Measurements from ENCODE around the gene D2HGDH. TPM values are rescaled to one million over a fixed set of nuclear protein-coding genes. Genes with fewer than 3 reads are reported as not detected.

D2HGDH gene
- total and polyA plus RNA-seq, 9 of the 15 experiments (the other 6 are each of a cell fraction or from before 2014, with no cell fraction given) = 0.39 to 30.8 (median 10.3) TPM

DNA sequence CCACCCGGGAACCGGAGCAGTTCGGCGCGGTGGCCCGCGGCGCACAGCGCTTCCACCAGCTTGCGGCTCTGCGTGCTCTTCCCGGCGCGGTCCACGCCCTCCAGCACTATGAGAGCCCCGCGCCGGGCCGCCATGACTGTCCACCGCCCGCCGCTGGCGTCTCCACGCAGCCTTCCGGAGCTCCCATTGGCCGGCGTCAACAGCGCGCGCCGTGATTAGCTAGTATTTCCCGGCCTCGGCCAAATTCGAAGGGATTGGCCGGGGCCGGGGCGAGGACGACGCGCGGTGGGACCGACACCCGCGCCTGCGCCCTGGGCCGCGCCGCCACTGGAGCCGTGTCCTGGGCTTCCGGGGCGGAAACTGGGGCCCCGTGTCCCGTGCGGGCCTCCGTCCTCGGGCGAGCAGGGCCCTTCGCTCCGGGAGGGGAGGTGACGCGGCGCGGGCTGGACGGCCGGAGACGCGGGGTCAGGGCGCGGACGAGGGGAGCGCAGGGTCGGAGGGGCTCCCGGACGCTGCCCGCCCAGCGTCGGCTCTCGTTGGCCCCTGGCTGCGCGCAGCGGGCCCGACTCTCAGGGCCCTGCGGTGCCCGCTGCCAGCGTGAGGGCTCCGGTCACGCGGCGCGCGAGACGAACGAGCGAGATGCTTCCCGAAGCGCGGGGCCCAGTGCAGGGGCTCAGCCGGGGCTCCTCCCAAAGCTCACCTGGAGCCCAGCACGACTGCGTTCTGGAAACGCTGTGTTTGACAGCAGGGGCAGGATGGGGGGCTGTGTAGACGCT is 47.6 kb upstream of the D2HGDH start, which contains the start of gene DTYMK (continued):
- TF ChIP-seq, protein P1, sequence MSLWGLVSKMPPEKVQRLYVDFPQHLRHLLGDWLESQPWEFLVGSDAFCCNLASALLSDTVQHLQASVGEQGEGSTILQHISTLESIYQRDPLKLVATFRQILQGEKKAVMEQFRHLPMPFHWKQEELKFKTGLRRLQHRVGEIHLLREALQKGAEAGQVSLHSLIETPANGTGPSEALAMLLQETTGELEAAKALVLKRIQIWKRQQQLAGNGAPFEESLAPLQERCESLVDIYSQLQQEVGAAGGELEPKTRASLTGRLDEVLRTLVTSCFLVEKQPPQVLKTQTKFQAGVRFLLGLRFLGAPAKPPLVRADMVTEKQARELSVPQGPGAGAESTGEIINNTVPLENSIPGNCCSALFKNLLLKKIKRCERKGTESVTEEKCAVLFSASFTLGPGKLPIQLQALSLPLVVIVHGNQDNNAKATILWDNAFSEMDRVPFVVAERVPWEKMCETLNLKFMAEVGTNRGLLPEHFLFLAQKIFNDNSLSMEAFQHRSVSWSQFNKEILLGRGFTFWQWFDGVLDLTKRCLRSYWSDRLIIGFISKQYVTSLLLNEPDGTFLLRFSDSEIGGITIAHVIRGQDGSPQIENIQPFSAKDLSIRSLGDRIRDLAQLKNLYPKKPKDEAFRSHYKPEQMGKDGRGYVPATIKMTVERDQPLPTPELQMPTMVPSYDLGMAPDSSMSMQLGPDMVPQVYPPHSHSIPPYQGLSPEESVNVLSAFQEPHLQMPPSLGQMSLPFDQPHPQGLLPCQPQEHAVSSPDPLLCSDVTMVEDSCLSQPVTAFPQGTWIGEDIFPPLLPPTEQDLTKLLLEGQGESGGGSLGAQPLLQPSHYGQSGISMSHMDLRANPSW (CRISPR knock-in tag; IDR thresholded peaks at IDR 0.05) = 0 out of 2 replicates have a peak, but pooled peaks have one; percentile 22
- TF ChIP-seq ZNF609 (CRISPR knock-in tag; IDR thresholded peaks at IDR 0.05; ENCODE audit: borderline replicate concordance) = no peak
- TF ChIP-seq PHF20 (IDR thresholded peaks at IDR 0.05; ENCODE audit: partially characterized antibody) = peak; percentile 62
- no peak for TF ChIP-seq CREB3 (tag; conservative IDR thresholded peaks at IDR 0.05; ENCODE audit: low read depth)
- TF ChIP-seq RBBP5 (IDR thresholded peaks at IDR 0.05; ENCODE audit: borderline replicate concordance, insufficient read depth, low read length, poor library complexity, severe bottlenecking) = peak; percentile 82
- no peak for TF ChIP-seq GABPB2 (CRISPR knock-in tag; conservative IDR thresholded peaks at IDR 0.05)
- TF ChIP-seq RCOR1 (IDR thresholded peaks at IDR 0.05; ENCODE audit: borderline replicate concordance in 1 of 2, low read depth in 2 of 2, low read length in 2 of 2) = no peak
- peak; percentile 90; the same call in 1 of the 2 replicates for TF ChIP-seq PHF8 (IDR thresholded peaks at IDR 0.05; ENCODE audit: borderline replicate concordance, low read length)
- peak; percentile 69; the same call in 1 of the 2 replicates for TF ChIP-seq ATF1 (CRISPR knock-in tag; IDR thresholded peaks at IDR 0.05)
- TF ChIP-seq ATF1 (tag; IDR thresholded peaks at IDR 0.05) = peak; percentile 95
- TF ChIP-seq, protein P2, sequence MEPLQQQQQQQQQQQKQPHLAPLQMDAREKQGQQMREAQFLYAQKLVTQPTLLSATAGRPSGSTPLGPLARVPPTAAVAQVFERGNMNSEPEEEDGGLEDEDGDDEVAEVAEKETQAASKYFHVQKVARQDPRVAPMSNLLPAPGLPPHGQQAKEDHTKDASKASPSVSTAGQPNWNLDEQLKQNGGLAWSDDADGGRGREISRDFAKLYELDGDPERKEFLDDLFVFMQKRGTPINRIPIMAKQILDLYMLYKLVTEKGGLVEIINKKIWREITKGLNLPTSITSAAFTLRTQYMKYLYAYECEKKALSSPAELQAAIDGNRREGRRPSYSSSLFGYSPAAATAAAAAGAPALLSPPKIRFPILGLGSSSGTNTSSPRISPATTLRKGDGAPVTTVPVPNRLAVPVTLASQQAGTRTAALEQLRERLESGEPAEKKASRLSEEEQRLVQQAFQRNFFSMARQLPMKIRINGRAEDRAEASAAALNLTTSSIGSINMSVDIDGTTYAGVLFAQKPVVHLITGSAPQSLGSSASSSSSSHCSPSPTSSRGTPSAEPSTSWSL (CRISPR knock-in tag; IDR thresholded peaks at IDR 0.05; ENCODE audit: borderline replicate concordance) = no peak
- TF ChIP-seq RNF2 (IDR thresholded peaks at IDR 0.05) = 0 out of 2 replicates have a peak, but pooled peaks have one; percentile 28
- TF ChIP-seq FOXP1 (CRISPR knock-in tag; IDR thresholded peaks at IDR 0.05) = no peak
- TF ChIP-seq, protein P3, sequence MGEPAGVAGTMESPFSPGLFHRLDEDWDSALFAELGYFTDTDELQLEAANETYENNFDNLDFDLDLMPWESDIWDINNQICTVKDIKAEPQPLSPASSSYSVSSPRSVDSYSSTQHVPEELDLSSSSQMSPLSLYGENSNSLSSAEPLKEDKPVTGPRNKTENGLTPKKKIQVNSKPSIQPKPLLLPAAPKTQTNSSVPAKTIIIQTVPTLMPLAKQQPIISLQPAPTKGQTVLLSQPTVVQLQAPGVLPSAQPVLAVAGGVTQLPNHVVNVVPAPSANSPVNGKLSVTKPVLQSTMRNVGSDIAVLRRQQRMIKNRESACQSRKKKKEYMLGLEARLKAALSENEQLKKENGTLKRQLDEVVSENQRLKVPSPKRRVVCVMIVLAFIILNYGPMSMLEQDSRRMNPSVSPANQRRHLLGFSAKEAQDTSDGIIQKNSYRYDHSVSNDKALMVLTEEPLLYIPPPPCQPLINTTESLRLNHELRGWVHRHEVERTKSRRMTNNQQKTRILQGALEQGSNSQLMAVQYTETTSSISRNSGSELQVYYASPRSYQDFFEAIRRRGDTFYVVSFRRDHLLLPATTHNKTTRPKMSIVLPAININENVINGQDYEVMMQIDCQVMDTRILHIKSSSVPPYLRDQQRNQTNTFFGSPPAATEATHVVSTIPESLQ (CRISPR knock-in tag; IDR thresholded peaks at IDR 0.05) = no peak
